LNCaP clone FGC (cell line): ENCODE results near the gene GMIP.

Experiments
- DNase-seq: peaks from one replicate; pipeline ENCODE4 v3.0.0-alpha.2; 2011; ENCODE audit warnings: low read depth
- H3K4me3 ChIP-seq: 2 replicates; pipeline ENCODE4 v1.5.1; 2011; ENCODE audit warnings: mild to moderate bottlenecking, low read depth, low read length, control low read depth
- CTCF ChIP-seq: IDR thresholded peaks from 2 replicates; pipeline ENCODE4 v1.5.1; 2012; ENCODE audit warnings: mild to moderate bottlenecking; ENCODE audit not compliant: control insufficient read depth, insufficient read depth; ENCODE audit errors: extremely low read depth

Gene GMIP

DNA sequence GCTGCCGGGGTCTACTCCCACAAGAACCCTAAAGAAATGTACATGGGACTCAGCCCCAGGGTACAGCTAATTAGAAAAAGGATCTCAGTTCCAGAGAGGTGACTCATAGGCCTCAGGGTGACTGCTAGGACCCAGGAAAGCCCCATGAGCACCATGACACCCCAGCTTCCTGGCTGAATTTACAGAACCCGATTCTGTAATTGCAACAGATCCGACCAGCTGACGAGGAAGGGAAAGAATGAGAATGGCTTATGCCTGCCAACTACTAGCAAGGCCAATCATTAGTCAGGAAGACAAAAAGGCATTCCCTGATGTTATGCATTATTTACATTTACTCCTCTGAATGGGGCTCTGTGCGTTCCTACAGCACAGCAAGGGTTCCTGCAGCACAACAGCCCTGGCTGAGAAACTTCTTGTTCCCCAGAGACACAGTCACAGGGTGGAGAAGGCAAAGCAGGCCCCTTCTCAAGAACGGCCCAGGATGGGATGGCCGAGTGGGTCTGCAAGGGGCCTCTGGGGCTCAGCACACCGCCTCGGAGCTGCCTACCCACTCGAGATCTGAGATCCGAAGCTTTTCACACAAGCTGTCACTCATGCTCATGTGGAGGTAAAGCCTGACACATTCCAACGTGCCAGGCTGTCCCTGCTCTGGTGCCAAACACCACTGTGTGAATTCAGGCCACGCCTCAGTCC lies 52.2 kb downstream of the GMIP start:
- TF ChIP-seq CTCF: no peak
- peak; percentile 46 for DNase-seq
- H3K4me3 ChIP-seq: no peak overlapping the region

DNA sequence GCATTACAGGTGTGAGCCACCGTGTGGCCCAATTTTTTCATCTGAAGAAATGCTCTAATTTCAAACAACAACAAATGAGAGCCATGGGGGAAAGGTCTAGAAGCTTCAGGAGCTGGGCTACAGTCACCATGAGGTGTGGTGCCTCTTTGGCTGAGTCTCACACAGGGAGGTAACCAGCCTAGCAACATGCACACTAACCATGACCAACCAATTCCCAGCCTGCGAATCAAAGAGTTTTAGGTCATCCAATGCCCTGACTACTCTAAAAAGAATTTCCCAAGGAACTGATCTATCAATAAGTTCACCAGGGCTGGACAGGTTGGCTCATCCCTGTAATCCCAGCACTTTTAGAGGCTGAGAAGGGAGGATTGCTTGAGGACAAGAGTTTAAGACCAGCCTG lies 54.9 kb downstream of the GMIP start:
- TF ChIP-seq CTCF: no peak
- no peak overlapping the region for H3K4me3 ChIP-seq
- DNase-seq: no peak

DNA sequence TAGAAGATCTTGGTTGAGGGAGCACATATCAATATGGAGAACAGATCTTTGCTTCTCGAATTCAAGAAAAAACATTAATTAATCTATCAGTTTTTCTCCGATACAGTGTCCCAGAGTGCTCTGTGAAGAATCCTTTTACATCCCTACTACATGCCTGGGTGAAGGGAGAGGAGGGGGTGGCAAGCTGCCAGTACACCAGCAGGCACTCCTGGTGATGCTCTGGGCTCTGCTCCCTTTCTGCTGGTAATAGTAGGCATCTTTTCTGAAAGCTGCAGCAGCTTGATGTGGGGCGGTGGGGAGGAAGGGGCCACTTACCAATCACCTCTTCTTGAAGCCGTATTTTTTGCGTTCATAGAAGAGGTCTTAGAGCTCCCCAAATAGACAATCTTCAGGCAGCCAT lies 55.7 kb downstream of the GMIP start:
- no peak for TF ChIP-seq CTCF

DNA sequence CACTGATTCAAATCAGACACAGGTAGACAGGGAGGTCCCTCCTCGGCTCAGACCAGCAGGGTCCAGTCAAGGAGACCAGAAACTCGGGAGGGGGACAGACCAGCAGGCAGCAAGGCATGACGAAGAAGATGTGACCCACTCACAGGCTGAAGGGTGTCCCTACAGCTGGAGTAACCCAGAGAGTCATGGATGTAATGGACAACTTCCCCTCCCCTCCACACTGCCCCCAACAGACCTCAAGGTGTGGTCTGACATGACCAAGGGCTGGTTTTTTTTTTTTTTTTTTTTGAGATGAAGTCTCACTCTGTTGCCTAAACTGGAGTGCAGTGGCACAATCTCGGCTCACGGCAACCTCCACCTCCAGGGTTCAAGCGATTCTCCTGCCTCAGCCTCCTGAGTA lies 59.1 kb downstream of the GMIP start:
- no peak for TF ChIP-seq CTCF
- no peak for DNase-seq
- no peak overlapping the region for H3K4me3 ChIP-seq

More for the DNA sequence above, 55.7 kb downstream of the GMIP start:
- DNase-seq: no peak
- no peak overlapping the region for H3K4me3 ChIP-seq

- TF ChIP-seq CTCF: no peak
- no peak for DNase-seq
Observed at GRCh38 chr19:19582471-19582870, 61.0 kb downstream of the GMIP start.

GRCh38 chr19:19581391-19581790 lies 62.1 kb downstream of the GMIP start:
- H3K4me3 ChIP-seq: no peak overlapping the region
- DNase-seq: no peak
- no peak for TF ChIP-seq CTCF

More at GRCh38 chr19:19582471-19582870, 61.0 kb downstream of the GMIP start:
- H3K4me3 ChIP-seq: no peak overlapping the region

DNA sequence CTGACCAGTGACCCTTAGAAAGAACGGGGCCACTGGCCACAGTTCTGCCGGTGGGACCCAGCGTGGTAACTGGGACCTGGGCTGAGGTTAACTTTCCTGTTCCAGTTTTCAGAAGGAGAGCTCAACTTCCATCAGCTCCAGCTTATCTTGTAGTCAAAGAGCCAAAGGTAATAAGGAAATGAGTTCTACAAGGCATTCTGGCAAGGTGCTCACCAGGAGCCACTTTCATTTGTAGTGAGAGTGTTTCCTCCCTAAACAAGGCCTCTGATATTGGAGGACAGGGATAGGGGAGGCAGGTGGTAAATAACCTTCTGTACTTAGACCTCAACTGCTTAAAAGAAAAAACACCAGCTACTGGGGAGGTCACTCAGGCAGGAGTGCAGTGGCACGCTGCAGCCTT lies 63.0 kb downstream of the GMIP start:
- DNase-seq: no peak
- no peak overlapping the region for H3K4me3 ChIP-seq
- no peak for TF ChIP-seq CTCF
